ENCODE data around the gene CBL. TPM values are rescaled to one million over a fixed set of nuclear protein-coding genes. Genes with fewer than 3 reads are reported as not detected.

Gene CBL
- total RNA-seq, 2 donors from 2014 or later = 10.8 to 16.4 TPM

DNA sequence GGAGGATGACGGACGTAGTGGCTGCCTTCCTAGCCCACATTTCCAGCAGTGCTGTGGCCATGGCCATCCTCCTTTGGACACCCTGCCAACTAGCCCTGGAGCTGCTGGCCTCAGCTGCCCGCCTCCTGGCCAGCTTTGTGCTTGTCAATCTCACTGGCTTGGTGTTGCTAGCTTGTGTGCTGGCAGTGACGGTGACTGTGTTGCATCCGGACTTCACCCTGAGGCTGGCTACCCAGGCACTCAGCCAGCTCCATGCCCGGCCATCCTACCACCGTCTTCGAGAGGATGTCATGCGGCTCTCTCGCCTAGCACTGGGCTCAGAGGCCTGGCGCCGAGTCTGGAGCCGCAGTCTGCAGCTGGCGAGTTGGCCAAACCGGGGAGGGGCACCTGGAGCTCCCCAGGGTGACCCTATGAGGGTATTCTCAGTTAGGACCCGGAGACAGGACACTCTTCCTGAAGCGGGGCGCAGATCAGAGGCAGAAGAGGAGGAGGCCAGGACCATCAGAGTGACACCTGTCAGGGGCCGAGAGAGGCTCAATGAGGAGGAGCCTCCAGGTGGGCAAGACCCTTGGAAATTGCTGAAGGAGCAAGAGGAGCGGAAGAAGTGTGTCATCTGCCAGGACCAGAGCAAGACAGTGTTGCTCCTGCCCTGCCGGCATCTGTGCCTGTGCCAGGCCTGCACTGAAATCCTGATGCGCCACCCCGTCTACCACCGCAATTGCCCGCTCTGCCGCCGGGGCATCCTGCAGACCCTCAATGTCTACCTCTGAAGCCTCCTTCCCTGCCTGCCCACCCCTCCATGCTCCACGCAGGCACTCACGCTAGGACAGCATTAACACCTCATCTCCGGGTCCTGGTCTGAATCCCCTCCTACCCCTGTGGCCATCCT is 129.8 kb downstream of the CBL start:
- Histone ChIP-seq H3K4me3 (no peak overlapping the region), H3K9ac (ENCODE audit: low read depth in 2 of 2, low read length in 2 of 2) (no peak overlapping the region), H3K27ac (no peak overlapping the region), H3K4me1 (peaks cover 17% of the 10 kb centered on the region), H3K9me3 (no peaks in the 10 kb centered on the region), H3K27me3 (peaks cover 12% of the 10 kb centered on the region), H3K36me3 (no peaks in the 10 kb centered on the region)
- no peak for DNase-seq
- intact Hi-C loops (cut with DNase I) = no loop called here
- TF ChIP-seq, protein P1, sequence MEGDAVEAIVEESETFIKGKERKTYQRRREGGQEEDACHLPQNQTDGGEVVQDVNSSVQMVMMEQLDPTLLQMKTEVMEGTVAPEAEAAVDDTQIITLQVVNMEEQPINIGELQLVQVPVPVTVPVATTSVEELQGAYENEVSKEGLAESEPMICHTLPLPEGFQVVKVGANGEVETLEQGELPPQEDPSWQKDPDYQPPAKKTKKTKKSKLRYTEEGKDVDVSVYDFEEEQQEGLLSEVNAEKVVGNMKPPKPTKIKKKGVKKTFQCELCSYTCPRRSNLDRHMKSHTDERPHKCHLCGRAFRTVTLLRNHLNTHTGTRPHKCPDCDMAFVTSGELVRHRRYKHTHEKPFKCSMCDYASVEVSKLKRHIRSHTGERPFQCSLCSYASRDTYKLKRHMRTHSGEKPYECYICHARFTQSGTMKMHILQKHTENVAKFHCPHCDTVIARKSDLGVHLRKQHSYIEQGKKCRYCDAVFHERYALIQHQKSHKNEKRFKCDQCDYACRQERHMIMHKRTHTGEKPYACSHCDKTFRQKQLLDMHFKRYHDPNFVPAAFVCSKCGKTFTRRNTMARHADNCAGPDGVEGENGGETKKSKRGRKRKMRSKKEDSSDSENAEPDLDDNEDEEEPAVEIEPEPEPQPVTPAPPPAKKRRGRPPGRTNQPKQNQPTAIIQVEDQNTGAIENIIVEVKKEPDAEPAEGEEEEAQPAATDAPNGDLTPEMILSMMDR (IDR thresholded peaks at IDR 0.05) = no peak

DNA sequence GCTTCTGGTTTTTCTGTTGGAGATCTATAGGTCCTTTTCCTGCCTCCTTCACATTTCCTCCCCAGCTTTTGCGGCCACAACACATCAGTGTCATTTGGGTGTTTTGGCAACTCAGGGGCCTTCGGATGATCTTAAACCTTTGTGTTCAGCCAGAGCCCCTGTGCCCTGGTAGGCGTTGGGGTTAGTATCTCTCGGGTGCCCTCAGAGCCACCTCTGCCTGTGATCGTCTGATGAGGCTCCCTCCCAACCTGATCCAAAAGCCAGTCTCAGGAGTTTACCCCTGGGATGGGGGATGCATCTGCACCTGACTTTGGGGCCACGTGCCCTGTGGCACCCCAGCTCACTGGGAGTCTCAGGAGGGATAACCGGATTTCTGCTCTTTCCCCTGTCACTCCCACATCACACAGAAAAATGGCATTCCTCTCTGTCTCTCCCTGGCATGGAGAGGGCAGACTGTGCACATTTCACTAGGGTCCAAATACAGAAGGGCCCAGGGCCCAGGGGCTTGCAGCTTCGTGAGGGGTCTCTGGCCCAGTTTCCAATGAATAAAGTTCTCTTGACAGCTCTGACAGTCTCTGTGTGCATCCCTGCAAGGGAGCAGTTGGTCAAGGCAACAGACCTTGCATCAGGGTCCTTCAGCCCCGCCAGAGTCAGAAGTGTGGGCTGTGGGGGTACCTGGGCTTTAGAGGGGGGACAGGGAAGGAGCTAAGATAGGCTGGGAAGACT is 130.8 kb downstream of the CBL start:
- Histone ChIP-seq H3K4me1 (peaks cover 22% of the 10 kb centered on the region), H3K4me3 (no peak overlapping the region), H3K27ac (peak overlapping the region; percentile 4), H3K9me3 (no peaks in the 10 kb centered on the region), H3K9ac (ENCODE audit: low read depth in 2 of 2, low read length in 2 of 2) (no peak overlapping the region), H3K27me3 (peaks cover 18% of the 10 kb centered on the region), H3K36me3 (no peaks in the 10 kb centered on the region)
- no peak for DNase-seq
- intact Hi-C loops (cut with DNase I) = no loop called here
- TF ChIP-seq, protein P1 (IDR thresholded peaks at IDR 0.05) = no peak

DNA sequence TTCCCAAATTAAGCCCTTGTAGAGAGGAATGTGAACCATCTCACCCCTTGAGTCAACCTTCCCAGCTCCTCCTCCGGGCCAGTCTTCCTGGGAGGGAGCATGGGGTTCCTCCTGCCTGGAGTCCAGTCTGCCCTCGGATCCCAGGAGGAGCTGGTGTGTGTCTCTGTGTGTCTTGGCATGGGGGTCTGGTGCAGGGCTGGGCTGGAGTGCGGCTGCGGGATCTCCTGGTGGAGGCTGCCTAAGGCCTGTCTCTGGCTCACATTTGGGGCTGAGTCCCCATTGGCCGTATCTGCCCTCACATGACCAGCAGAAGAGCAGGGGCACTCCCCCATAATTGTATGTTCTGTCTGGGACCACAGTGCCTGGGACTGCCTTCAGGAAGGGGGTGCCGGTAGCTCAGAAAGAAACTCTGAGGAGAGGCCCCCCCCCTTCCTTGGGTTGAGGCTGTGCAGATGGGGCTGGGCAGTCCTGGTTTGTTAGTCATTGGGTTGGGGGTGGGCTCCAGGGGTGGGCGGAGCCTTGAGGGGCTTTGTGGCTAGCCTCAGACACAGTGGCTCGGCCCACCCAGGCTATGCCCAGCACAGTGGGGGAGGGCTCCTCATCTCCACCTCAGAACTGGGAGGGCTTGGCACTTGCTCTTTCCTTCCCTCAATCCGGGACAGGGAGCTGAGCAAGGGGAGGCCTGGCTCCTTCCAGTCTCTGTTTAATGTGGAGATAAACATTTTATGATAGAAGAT is 131.6 kb downstream of the CBL start:
- intact Hi-C loops (cut with DNase I) = no loop called here
- peaks cover 22% of the 10 kb centered on the region for H3K4me1 ChIP-seq
- H3K9me3 ChIP-seq = no peaks in the 10 kb centered on the region
- H3K36me3 ChIP-seq = no peaks in the 10 kb centered on the region
- H3K27ac ChIP-seq = peak overlapping the region; percentile 4
- DNase-seq = no peak
- peaks cover 18% of the 10 kb centered on the region for H3K27me3 ChIP-seq
- H3K9ac ChIP-seq (ENCODE audit: low read depth in 2 of 2, low read length in 2 of 2) = peak overlapping the region in 1 of 2 donors; percentile 37
- TF ChIP-seq, protein P1 (IDR thresholded peaks at IDR 0.05) = no peak
- H3K4me3 ChIP-seq = no peak overlapping the region

DNA sequence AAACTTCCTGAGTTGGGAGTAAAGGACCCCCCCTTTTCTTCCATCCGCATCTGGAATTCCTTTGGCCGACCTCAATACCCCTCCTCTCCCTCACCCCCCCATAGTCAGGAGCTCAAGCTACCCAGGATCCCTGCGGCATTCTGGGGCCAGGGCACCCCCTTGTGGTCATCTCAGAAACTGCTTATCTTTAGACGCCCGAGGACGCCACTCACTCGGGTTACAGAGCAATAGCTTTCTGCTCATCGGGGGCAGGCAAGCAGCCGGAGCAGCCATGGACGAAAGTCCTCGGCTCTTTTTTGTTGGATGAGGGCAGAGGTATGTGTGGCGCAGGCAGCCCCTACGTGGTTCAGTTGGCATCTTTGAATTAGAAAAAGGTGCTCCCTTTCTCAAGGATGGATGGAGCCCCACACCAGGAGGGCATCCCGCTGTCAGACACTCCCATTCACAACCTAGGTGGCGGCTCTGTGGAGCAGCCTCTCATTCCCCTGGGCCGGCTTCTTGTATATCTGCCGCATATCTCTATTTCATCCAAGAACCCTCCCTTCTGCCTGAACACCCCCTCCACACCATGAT is 132.3 kb downstream of the CBL start:
- H3K4me1 ChIP-seq = peaks cover 22% of the 10 kb centered on the region
- DNase-seq = peak; percentile 82
- H3K27me3 ChIP-seq = peaks cover 18% of the 10 kb centered on the region
- no peaks in the 10 kb centered on the region for H3K9me3 ChIP-seq
- TF ChIP-seq, protein P1 (IDR thresholded peaks at IDR 0.05) = peak; percentile 63
- no peak overlapping the region for H3K9ac ChIP-seq (ENCODE audit: low read depth in 2 of 2, low read length in 2 of 2)
- intact Hi-C loops (cut with DNase I) = no loop called here
- H3K36me3 ChIP-seq = no peaks in the 10 kb centered on the region
- H3K27ac ChIP-seq = peak overlapping the region; percentile 28
- no peak overlapping the region for H3K4me3 ChIP-seq
